Astrocyte of the cerebellum (primary cell): ENCODE data around the gene TAMALIN.

ENCODE experiments used
- DNase-seq: peaks from one replicate; pipeline ENCODE4 v3.0.0-alpha.2; 2011; ENCODE audit warnings: low read depth
- H3K4me3 ChIP-seq: 2 replicates; pipeline ENCODE4 v1.5.1; 2011; ENCODE audit warnings: mild to moderate bottlenecking, low read depth, low read length, moderate library complexity
- in situ Hi-C: cut with HindIII; loops from 2 replicates; pipeline ENCODE4 v1.10.0; 2017; ENCODE audit warnings: low sequenced_read_pairs
- TF ChIP-seq, protein P1 (sequence below): IDR thresholded peaks from 2 replicates; pipeline ENCODE4 v1.5.1; 2012; ENCODE audit warnings: low read length, low read depth, moderate library complexity, mild to moderate bottlenecking; ENCODE audit errors: missing control alignments

The TAMALIN gene

GRCh38 chr12:52006726-52007157, at the start of gene TAMALIN:
Gene TAMALIN (plus strand): TSS chr12:52006946. CDS start chr12:52007020, 74 bp downstream.
- DNase-seq: no peak
- in situ Hi-C loops: no loop called here
- TF ChIP-seq, protein P1, sequence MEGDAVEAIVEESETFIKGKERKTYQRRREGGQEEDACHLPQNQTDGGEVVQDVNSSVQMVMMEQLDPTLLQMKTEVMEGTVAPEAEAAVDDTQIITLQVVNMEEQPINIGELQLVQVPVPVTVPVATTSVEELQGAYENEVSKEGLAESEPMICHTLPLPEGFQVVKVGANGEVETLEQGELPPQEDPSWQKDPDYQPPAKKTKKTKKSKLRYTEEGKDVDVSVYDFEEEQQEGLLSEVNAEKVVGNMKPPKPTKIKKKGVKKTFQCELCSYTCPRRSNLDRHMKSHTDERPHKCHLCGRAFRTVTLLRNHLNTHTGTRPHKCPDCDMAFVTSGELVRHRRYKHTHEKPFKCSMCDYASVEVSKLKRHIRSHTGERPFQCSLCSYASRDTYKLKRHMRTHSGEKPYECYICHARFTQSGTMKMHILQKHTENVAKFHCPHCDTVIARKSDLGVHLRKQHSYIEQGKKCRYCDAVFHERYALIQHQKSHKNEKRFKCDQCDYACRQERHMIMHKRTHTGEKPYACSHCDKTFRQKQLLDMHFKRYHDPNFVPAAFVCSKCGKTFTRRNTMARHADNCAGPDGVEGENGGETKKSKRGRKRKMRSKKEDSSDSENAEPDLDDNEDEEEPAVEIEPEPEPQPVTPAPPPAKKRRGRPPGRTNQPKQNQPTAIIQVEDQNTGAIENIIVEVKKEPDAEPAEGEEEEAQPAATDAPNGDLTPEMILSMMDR: no peak

DNA sequence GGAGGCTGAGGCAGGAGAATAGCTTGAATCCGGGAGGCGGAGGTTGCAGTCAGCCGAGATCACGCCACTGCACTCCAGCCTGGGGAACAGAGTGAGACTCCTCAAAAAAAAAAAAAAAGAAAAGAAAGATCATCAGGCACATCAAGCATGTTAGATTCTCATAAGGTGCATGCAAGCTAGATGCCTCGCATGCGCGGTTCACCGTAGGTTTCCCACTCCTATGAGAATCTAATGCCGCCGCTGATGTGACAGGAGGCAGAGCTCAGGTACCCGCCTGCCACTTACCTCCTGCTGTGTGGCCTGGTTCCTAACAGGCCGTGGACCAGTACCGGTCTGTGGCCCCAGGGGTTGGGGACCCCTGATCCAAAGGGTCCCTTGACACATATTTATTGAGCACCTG, 48.2 kb upstream of the TAMALIN start:
- in situ Hi-C loops: no loop called here
- H3K4me3 ChIP-seq: no peak overlapping the region
- no peak for DNase-seq
- TF ChIP-seq, protein P1: no peak

More at GRCh38 chr12:52006726-52007157, at the start of gene TAMALIN:
- peak within 1 kb of the TSS; percentile 65 for H3K4me3 ChIP-seq

GRCh38 chr12:51959211-51959610, 47.5 kb upstream of the TAMALIN start:
- H3K4me3 ChIP-seq: no peak overlapping the region
- no peak for DNase-seq
- TF ChIP-seq, protein P1: no peak
- in situ Hi-C loops: no loop called here

- TF ChIP-seq, protein P1: no peak
- no peak for DNase-seq
- no peak overlapping the region for H3K4me3 ChIP-seq
- in situ Hi-C loops: no loop called here
These were observed 46.8 kb upstream of the TAMALIN start for GRCh38 chr12:51959921-51960320.

- TF ChIP-seq, protein P1: no peak
- in situ Hi-C loops: no loop called here
- no peak overlapping the region for H3K4me3 ChIP-seq
- DNase-seq: no peak
These were observed 46.3 kb upstream of the TAMALIN start for GRCh38 chr12:51960488-51960887.

DNA sequence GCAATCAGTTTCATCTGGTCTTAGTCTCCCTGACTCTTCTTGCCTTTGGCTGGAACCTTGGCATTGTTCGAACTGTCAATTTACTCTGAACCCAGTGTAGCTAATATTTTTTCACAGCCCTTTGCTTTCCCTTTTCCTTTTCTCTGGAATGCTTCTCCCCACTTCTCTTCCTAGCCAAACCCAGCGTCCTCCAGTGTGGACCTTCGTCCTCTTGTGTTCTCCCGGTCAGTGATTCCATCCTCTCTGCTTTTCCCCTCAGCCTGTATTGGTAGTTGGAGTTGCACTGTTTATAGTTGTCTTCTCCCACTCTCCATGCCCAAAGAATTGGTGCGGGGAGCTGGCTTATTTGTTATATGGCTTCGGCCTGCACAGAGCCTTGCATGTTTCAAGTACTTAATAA, 45.9 kb upstream of the TAMALIN start:
- H3K4me3 ChIP-seq: no peak overlapping the region
- in situ Hi-C loops: no loop called here
- DNase-seq: no peak
- TF ChIP-seq, protein P1: no peak

GRCh38 chr12:51961834-51962233, 44.9 kb upstream of the TAMALIN start:
- DNase-seq: no peak
- in situ Hi-C loops: no loop called here
- TF ChIP-seq, protein P1: no peak
- H3K4me3 ChIP-seq: no peak overlapping the region
